ENCODE results near the gene KRT6C. TPM values are rescaled to one million over a fixed set of nuclear protein-coding genes. Genes with fewer than 3 reads are reported as not detected.
"Not testable (repeated sequence)": the region's sequence is repeated elsewhere in the genome, so short reads cannot be mapped to it uniquely, and the experiment has no call there.

The KRT6C gene
- polyA plus RNA-seq (ENCODE audit: insufficient read length), result not detected
- long read RNA-seq, donor 1, result 0 reads
- long read RNA-seq, donor 2, result 0 reads
- long read RNA-seq, donor 3, result 0 reads
- long read RNA-seq, donor 4, result 0 reads
- long read RNA-seq, donor 5, result 0 reads
- long read RNA-seq, donor 6, result 0 reads
- long read RNA-seq, donor 7, result 0 reads
- long read RNA-seq, donor 8, result 0 reads

DNA sequence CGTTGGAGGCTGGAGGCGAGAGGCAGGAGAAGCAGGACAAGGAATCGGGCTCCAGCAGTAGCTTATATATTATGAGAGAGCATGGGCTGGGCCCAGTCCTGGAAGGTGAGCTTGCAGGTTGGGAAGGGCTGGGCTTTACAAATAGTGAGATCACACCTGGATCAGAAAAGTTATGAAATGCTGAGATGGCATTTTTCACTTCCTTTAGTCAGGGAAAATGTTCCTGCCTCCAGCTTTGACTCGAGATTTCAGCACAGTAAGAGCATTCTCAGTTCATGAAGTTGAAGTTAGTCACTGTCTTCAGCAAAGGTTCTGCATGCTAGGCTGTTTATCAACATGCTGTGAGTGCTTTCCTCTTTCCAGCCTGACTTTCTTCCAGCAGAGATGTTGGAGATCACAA lies at the start of gene KRT6C:
Gene KRT6C (minus strand): TSS at position 38 of the 400 bp plus-strand sequence. CDS start 68 bp downstream, outside the sequence.
- no peak for DNase-seq

DNA sequence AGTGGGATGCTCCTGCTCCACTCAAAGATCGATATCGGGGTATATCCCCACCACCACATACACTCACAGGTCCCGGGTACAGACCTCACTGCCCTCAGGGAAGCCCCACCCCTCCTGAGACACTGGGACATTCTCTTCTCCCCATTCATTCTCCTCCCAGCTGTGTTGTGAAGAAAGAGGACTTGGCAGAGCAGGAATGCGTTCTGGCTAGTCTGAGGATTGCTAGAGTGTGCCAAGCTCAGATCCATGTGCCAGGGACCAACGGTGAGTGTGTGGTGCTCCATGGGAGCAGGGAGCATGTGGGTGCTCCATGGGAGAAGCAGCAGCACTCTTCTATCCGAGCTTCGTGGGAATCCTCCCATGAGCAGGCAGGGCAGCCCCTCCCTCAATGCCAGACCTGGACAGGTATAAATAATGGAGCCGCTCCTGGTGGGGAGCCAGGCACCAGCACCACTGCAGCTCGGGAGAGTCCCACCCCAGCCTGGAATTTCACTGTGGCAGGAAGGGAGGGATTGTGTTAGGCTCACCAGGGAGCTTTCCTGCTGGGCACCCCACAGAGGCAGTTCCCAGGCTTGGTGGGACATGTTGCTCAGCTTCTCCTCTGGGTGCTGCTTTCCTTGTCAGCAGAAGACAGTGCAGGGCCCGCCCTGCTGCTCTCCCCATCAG lies 48.9 kb upstream of the KRT6C start:
- no peak for DNase-seq

DNA sequence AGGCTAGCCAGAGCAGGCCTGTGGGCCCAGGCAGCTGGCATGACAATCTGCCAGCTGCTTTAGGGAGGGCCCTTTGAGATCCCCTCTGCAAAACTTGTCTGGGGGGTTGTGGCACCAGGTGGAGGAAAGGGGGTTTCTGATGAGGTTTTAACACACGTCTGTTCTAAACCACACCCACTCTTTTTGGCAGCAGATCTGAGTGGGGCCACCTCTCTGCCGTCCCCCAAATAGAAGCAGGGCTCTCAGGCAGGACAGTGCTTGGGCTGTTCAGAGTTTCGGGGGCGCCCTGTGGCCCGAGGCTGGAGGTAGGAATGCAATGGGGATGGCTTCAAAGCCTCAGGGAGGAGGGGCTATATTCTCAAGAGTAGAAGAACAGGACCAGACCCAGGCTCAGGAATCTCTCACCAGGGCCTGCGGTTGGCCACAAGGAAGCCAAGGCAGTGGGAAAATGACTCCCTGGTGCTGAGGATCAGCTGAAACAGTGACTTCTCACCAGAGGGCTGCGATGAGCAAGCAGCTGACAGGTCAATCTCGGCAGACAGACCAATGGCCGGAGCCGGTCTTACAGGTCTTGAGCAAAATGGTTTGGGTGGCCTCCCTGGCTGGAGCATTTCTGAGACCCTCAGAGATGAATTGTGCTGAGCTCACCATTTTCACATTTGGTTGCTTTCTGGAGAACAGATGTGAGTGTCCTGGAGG lies 48.1 kb upstream of the KRT6C start:
- no peak for DNase-seq

DNA sequence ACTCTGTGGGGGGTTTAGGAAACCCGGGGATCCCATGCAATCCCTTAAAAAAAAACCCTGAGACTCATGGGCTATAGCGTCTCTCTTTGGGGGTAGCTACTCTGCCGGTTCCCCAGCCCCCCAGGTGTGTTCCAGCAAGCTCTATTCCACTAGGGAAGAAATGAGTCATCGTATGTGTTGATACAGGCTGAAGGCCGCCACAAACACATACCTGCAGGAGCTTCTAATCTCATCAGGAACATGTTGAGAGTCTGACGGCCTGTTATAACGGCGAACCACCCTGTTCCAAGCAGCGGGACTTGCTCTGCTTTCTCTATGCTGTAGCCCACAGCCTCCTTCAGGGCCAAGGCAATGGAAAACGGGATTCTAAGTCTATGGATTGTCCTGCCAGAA lies 47.6 kb upstream of the KRT6C start:
- no peak for DNase-seq

DNA sequence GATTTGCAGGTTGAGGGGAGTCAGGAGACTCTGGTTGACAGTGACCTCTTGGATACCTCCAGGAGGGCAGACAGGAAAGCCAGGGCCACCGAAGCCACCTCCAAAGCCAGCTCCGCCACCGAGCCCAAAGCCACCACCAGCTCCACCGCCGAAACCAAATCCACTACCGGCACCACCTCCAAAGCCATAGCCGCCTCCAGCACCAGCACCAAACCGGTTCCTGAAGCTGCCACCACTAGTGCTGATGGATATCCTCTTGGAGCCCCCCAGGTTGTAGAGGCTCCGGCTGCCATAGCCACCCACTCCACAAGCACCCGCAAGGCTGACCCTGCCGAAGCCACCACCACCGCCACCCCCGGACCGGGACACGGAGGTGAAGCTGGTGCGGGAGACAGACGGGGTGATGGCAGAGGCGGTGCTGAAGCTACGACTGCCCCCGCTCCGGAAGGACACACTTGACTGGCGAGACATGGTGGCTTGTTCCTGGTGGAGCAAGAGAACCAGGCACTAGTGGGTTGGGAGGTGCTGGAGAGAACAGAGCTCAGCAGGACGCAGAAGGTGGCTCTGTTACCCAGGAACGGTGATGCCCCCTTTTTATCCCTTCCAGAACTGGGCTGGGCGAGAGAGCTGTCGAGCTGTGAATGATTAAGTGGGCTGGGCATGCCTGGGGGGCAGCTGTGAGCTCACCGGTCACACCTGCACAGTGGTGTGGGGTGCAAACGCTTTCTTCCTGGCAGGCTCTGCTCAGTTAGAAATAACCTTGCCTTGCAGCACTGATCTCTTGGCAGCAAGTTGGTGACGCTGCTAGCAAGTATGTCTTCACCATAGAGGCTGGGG lies 46.4 kb upstream of the KRT6C start, which contains the start of gene KRT5:
Gene KRT5 (minus strand): TSS at position 569 of the 837 bp plus-strand sequence. CDS start 98 bp downstream, at position 471.
- no peak for DNase-seq

DNA sequence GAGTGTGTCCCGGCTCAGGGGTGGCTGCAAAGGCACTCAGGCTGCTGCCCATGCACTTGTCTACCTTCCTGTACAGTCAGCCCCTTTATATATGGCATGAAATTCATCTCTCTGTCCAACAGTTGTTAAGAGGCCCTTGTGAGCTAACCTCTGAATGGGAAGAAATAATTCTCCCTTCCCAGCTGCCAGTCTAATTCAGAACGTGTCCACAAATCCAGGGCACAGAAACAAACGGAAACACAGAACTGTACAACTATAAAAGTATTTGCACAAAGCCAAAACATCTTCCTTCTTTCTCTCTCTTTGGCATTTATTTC lies 45.7 kb upstream of the KRT6C start:
- no peak for DNase-seq

DNA sequence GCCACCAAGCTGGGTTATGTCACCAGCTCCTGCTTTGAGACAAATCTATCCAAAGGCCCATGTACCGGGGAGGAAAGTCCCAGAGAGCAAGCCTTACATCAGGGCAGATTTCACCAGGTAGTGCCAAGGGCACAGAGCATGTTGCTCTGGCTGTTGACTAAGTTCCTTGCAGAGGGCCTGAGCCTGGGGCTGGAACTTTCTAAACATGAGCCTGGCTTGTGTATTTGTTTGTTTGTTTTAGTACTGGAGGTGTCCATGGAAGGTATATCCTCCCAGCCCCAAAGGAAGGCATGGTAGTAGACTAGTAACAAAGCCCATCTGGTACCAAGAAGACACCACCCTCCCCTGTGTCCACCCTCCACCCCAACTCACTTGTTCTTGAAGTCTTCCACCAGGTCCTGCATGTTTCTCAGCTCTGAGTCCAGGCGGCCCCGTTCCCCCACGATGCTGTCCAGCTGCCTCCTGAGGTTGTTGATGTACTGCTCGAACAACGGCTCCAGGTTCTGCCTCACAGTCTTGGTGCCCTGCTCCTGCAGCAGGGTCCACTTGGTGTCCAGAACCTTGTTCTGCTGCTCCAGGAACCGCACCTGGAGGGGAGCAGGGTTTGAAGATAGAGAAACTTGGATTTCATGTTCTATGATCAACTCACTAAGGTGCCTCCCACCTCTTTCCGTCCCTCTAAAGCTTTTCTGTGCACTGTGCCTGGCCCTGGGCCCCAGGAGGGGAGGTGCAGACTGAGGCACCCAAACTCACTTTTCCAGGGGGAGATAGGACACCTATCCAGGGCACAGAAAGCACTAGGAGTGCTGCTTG lies 45.2 kb upstream of the KRT6C start:
- no peak for DNase-seq

DNA sequence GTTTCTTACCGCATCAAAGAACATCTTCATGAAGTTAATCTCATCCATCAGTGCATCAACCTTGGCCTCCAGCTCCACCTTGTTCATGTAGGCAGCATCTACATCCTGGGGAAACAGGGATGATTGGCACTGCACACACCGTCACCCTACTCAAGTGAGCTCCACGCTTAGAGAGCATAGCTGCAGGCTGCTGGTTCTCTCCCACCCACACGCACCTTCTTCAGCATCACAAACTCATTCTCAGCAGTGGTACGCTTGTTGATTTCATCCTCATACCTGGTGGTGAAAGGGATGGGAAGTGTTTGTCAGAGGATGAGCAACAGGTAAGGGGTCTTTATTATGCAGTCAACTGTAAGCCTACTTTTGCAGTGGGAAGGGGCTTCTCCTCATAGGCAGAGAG lies 44.3 kb upstream of the KRT6C start:
- DNase-seq, result no peak

DNA sequence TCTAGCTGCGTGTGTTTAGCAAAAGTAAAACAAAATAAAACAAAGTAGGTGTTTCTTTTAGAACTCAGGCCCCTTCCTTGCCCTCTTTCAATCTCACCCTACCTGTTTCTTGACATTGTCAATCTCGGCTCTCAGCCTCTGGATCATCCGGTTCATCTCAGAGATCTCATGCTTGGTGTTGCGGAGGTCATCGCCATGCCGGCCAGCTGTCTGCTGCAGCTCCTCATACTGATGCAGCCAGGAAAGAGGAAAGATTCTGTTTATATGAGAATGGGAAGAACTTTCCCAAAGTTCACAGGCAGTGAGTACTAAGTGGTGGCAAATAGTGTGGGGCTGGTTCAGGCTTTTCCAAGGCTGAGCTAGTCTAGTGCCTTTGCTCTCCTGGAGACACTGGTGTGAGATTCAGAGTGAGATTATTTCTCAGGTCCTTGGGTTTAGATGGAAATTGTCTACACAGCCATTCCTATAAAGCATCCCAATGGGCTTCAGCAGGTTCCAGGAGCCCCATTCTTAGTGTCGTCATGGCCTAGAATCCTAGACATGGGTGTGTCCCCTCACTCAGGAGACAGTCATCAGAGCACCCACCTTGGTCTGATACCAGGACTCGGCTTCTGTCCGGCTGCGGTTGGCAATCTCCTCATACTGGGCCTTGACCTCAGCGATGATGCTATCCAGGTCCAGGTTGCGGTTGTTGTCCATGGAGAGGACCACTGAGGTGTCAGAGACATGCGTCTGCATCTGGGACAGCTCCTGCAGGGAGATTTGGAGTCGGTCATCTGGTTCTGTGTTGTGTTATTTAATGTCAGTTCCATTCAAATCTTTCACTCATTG lies 43.6 kb upstream of the KRT6C start:
- DNase-seq, result no peak

DNA sequence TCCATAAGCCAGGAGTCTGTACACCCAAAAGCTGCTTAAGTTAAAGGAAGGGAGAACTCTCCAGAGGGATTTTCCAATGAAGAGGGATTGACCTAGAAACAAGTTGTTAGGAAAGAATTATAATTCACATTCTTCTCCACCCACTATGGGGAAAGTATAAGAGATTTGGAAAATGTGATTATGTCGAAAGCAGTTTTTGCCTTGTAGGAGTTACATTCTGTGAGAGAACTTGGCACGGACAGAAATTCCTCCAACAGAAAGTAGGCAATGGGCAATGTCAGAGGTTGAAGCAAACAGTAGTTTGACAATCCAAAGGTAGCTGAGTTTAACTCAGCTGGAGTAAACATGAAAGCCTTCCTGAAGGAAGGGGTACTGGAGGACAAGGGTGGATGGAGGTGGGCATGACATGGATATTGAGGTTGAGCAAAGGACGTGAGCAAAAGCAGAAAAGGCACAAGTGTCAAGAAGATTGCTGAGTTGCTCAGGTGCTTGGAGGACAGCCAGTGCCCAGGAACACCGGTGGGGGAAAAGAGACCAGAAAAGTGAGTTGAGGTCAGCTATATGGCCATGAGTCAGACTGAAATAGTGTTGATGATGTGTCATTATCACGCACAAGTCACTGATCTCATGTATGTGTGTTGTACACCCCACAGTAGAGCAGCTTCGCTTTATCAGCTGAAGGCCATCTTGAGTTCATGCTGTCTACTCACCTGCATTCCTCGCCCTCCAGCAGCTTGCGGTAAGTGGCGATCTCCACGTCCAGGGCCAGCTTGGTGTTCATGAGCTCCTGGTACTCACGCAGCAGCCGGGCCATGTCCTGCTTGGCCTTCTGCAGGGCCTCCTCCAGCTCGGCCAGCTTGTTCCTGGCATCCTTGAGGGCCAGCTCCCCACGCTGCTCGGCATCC lies 42.6 kb upstream of the KRT6C start:
- no peak for DNase-seq

DNA sequence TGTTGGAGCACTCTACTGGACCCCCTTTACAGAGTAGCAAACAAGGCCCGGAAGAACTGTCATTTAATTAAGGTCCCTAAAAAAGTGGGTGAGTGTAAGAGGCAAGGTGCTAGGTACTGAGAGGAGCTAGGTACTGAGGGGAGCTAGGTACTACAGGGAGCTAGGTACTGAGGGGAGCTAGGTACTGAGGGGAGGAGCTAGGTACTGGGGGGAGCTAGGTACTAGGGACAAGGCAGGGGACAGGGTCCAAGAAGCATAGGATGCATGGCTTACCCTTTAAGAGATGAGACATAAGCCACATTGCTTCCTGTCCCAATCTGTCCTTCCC lies 41.7 kb upstream of the KRT6C start:
- DNase-seq, result no peak

DNA sequence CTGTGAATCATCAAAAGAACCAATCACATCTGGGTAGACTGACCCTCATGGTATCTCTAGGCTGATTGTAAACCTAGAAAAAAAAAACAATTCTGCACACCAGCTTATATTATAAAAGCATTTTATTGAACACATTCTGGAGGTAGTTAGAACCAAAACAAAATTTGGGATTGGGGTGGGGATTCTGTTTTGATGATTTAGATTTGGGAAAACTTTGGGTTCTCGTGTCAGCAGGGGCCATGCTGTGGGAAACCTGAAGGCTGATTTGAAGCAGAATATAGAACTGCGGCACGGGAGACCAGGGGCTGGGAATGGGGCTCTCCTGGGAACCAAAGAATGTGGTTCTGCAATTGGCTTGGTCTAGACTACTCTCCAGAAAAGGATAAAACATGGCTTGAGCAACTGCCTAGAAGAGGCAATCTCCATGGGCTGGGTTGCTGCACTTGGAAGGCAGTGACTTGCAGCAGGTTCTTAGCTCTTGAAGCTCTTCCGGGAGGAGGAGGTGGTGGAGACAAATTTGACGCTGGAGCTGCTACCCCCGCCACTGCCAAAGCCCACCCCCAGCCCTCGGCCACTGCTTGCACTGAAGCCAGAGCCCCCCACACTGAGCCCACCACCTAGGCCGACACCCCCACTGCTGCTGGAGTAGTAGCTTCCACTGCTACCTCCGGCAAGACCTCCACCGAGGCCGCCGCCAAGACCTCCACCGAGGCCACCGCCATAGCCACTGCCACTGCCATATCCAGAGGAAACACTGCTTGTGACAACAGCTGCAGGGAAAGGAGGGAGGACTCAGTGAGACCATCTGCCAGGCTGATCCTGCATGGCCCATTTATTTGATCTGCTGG lies 41.1 kb upstream of the KRT6C start:
- no peak for DNase-seq

DNA sequence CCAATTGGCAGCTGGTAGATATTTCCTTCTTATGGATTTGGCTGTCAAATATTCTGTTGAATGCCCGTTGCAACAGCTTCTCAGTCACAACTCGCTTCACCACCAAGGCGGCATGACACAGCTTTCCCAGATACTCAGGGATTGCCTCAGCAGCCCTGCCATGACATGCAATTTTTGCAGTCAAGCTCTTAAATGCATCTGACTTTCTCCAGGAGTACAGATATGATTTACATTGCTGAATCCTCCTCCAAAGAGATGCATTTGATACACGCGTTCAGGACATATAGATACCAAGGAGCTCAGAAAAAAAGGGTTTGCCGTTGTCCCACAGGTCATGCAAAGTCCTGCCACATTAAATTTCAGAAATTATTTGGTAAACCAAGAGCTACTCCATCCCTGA lies 40.1 kb upstream of the KRT6C start:
- no peak for DNase-seq

DNA sequence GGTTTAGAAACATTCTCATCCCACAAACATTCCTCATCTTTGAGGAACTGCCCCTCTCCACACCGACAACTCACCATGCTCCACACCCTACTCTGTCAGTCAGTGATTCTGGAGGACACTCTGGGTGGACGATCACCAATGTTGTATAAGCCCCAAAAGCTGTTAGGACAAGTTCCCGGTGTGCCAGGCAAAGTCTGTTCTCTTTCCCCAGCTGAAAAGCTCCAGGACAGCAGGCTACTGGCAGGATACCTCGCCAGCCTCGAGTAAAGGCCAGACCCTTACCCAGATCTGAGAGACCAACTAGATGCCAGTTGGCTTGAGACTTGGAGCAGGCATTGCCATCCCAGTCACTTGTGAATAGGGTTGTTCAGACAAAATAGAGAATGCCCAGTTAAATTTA lies 34.6 kb upstream of the KRT6C start:
- DNase-seq, result no peak

DNA sequence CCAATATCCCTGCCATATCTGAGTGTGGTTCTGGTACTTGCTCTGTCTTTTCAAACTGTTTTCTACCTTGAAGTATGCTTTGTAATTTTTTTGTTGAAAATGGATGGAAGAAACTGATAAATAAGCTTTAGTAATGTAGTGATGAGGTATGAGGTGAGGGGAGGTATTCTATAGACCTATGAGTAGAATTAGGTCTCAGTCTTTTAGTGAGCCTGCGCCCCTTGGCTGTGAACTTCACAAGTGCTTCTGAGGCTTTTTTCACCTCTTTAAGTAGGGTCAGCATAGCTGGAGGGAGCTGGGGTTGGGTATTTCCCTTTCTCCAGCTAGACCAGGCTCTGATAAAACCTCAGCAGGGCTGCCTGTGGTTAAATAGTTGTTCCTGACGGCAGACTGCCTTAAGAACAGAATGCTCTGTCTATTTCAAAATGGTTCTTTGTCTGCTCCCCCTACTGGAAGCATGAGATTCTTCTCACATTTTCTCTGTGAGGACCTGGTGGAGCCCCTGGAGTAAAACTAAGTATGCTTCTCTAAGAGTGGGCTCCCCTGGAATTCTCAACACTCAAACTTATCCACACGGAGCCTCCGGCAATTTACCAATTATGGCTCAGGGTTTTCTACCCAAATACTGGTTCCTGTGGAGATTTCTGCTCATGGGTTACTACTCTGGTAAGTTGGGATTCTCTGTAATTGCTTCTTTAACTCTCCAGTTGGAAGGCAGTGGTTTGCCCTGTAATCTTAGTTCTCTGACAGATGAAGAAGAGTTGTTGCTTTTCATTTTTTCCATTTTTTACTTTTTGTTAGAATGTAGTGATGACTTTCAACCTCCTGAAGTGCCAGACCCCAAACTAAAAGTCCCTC lies 33.5 kb upstream of the KRT6C start:
- no peak for DNase-seq

DNA sequence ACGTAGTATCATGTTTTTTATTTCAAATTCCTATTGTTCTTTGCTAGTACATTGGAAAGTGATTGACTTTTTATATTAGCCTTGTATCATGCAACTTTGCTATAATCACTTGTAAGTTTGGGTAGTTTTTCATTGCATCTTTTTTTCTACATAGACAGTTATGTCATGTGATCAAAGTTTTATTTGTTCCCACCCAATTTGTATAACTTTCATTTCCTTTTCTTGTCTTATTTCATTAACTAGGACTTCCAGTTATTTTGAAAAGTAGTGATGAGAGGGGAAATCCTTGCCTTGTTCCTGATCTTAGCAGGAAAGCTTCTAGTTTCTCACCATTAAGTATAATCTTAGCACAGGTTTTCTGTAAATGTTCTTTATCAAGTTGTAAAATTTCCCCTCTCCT lies 29.3 kb upstream of the KRT6C start:
- no peak for DNase-seq

DNA sequence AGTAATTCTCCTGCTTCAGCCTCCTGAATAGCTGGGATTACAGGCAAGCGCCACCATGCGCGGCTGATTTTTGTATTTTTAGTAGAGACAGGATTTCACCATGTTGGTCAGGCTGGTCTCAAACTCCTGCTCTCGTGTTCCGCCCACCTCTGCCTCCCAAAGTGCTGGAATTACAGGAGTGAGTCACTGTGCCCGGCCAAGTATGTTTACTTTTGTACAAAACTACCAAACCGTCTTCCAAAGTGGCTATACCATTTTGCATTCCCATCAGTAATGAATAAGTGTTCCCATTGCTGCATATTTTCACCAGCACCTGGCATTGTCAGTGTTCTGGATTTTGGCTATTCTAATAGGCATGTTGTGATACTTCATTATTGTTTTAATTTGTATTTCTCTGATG lies 27.9 kb upstream of the KRT6C start:
- no peak for DNase-seq

DNA sequence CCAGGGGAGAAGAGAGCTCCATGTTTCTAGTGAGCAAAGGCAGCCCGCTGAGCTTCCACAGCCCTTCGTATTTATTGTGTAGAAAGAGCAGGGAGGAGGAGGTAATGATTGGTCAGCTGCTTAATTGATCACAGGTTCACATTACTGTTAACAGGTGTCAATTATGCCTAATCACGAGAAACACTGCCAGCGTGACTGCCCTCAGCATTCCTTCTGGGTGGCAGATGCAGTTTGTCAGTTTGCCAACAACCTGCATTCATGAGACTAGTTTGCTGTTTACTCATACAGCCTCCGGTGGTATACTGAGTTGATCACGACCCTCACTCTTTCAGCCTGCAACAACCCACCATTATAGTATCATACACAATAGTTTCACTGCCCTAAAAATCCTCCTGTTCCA lies 27.0 kb upstream of the KRT6C start:
- DNase-seq, result not testable (repeated sequence)

All from left kidney (tissue), 8 donors.